ENCODE data around the gene TEAD4. TPM values are rescaled to one million over a fixed set of nuclear protein-coding genes. Genes with fewer than 3 reads are reported as not detected.

The TEAD4 gene
- polyA plus RNA-seq, 3 donors: 18.6 to 20.4 (median 19.2) TPM

DNA sequence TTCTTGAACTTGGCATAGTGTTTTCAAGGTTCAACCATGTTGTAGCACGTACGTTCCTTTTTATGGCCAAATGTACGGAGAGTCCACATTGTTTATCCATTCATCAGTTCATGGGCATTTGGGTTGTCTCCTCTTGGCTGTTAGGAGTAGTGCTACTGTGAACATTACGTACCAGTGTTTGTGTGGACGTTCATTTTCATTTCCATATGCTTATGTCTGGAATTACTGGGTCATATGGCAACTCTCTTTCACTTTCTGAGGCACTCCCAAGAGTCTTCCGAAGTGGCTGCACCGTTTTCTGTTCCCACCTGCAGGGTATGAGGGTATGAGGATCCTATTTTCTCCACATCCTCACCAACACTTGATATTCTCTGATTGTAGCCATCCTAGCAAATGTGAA lies 68.9 kb downstream of the TEAD4 start:
- no peak for DNase-seq (ENCODE audit: low read depth in 3 of 3, low spot score in 2 of 3)

- DNase-seq (ENCODE audit: low read depth in 3 of 3, low spot score in 2 of 3): no peak
These were observed 71.7 kb downstream of the TEAD4 start for GRCh38 chr12:3030821-3031429.

DNA sequence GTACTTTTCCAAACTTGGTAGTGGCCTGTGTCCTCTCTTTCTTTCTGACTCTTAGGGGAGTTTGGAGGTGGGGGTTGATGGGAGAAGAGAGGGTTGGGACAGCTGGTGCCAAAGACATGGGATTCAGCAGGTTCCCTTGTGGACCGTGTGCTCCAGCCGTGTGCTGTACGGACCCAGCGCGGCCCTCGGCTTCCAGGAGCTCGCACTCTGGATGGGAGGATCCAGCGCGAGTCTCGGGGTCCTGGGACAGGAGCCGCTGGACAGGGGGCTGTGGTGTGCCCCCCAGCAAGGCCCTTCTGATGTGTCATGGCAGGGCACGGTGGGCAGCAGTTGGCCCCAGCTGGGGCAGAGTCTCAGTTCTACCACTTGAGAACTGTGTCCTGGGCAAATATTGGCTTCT lies 73.0 kb downstream of the TEAD4 start:
- no peak for DNase-seq (ENCODE audit: low read depth in 3 of 3, low spot score in 2 of 3)

DNA sequence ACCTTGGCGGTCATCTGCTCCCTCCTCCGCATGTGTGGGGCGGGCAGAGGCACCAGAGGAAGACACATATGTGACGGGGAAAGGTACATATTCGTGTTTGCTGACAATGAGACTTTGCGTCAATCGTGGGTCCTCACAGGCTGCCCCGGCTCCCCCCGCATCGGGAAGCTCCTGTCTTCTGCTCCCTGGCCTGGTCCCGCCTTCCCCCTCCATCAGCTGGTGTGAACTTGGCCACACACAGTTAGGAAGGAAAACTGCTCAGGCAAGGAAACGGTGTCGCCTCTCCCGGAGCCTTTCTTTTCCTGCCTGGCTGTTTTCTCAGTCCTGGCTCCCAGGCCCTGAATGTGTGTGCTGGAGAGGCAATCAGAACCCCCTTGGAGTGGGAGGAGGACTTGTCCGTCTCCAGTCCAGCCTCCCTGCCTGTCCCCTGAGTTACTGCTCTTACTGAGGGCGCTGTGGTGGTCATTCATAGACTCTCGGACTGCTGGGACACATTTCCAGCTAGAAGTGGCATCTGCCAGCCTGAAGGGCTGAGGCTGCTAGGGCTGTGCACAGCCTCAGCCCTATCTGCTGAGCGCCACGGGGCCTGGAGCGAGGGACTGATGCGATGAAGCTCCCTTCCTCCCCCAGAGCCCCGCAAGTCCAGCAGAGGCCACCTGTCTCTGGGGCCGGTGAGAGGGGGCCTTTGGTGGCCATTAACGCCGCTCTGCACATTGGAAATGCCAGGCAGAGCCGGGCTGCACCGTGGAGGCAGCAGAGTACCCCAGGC lies 73.8 kb downstream of the TEAD4 start:
- peak in 1 of 3 donors; percentile 44 for DNase-seq (ENCODE audit: low read depth in 3 of 3, low spot score in 2 of 3)

DNA sequence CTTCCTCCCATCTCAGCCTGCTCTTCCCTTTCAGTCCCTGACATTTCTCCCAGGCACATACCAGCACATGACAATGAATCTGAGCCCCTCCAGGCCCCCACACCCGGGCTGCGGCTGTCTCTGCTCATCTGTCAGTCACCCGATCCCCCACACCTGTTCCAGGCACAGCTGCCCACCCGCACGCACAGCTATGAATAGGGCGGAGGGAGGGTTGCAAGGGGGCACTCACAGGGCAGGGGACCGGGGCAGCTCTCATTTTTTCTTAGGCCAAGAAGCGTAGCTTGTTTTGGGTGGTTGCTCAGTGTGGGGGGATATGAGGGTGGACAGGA lies 74.3 kb downstream of the TEAD4 start:
- DNase-seq (ENCODE audit: low read depth in 3 of 3, low spot score in 2 of 3): no peak

DNA sequence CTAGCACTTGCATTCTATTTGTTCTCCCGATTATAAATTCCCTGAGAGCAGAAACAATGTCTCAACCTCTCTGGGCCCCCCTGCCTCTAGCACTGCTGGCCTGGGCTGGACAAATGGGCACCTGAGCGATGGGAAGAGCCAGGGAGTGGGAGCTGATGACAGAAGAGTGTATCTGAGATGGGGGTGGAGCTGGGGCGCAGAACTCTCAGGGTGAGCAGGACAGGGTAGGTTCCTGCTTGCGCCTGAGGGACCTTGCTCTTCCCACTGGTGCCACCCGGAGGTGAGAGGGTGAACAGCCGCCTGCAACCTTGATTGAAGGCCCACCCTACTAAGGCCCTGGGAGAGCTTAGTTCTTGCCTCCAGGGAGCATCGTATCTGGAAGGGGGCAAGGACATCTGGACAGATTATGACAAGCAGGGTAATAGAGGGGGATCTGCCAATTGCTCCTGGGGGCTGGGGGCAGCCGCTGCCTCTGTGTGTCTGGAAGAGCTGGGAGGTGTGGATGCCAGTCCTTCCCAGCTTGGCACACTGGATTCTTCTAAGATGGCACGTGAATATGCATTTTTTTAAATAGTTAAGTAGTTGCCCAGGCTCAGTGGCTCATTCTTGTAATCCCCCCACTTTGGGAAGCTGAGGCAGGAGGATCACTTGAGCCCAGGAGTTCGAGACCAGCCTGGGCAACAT lies 75.0 kb downstream of the TEAD4 start:
- peak in 1 of 3 donors; percentile 58 for DNase-seq (ENCODE audit: low read depth in 3 of 3, low spot score in 2 of 3)

GRCh38 chr12:3035171-3035570 lies 76.0 kb downstream of the TEAD4 start:
- DNase-seq (ENCODE audit: low read depth in 3 of 3, low spot score in 2 of 3): no peak

- no peak for DNase-seq (ENCODE audit: low read depth in 3 of 3, low spot score in 2 of 3)
These were observed 76.9 kb downstream of the TEAD4 start for GRCh38 chr12:3035815-3036702.

DNA sequence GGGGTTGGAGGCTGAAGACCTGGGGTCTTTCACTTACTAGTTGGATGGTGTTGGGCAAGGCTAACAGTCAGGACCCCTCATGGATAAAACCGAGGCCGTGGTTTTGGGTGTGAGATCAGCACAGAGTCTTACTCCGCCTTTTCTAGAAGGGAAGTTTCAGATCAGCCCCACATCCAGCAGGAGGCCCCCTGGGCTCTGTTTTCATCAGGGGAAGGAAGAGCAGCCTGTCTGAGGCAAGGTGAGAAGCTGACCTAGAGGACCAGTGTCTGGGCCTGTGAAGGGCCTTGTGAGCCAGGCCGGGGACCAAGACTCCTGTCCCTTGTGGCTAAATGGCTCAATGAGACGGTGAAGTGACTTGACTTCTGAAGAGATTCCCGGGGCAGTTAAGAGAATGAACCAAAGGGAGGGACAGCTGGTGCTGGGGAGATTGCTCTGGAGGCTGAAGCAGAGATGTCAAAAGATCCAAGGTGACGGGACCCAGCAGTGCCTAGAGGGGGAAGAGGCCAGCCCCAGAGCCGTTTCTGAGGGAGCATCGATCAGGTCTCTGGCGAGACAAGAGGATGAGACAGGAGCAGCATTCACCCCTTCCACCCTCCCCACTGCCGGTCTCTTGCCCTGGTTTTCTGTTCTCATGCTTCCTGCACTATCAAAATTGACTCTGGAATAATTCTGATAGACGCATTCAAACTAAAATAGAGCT lies 77.9 kb downstream of the TEAD4 start:
- DNase-seq (ENCODE audit: low read depth in 3 of 3, low spot score in 2 of 3): no peak

DNA sequence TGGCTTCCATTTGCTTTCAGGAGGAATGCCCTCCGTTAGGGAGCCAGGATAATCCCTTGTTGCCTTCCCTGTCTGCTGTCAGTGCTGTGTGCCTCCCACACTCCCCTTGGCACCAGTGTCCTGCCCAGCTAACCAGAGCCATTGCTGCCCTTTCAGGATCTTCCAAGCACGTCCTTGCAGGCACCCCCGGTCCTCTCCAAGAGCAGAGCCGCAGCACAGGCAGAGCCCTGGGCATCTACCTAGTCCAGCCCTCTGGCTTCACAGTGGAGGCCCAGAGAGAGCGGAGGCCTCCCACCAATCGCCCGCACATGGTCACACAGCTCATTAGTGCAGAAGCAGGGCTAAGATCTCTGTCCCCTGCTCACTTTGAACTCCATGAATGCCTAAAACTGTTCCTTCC lies 79.0 kb downstream of the TEAD4 start:
- no peak for DNase-seq (ENCODE audit: low read depth in 3 of 3, low spot score in 2 of 3)

DNA sequence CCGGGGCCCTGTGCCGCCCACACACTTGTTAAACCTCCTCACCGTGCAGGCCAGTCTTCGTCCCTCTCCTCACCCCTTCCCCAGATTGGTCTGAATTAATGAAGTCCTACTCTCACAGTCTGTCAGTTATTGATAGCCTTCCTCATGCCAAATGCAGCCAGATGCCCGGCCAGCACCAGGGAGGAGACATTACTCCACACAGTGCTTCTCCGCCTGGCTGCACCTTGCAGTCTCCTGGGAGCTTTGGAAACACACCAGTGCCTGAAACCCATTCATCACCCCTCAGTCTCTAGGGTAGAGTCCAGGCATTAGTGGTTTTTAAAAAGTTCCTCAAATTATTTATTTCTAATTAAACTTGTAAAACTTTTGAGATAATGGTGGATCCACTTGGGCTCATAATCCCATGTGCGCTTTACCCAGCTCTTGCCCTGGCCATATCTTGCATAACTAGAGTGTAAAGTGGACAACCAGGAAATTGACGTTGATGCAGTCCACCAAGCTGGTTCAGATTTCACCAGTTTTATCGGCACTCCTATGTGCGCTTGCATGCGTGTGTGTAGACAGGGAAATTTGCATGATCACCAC lies 79.8 kb downstream of the TEAD4 start:
- no peak for DNase-seq (ENCODE audit: low read depth in 3 of 3, low spot score in 2 of 3)

DNA sequence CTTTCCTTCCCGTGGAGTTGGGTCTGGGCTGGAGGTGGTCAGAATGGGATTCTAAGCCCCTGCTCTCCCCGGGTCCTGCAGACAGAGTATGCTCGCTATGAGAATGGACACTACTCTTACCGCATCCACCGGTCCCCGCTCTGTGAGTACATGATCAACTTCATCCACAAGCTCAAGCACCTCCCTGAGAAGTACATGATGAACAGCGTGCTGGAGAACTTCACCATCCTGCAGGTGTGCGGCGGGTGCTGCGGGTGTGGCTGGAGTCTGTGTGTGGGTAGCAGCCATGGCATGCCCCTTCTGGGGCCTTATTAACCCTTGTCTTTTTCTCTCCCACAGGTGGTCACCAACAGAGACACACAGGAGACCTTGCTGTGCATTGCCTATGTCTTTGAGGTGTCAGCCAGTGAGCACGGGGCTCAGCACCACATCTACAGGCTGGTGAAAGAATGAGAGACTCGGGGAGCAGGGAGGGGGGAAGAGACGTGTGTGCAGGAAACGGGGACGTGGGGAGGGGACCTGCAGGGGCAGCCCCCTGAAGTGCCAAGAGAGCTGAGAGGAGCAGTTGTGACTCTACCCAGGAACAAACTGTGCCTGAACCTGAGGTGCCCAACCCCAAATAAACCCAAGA lies 80.9 kb downstream of the TEAD4 start:
- DNase-seq (ENCODE audit: low read depth in 3 of 3, low spot score in 2 of 3): no peak

GRCh38 chr12:3040663-3041544 lies 81.7 kb downstream of the TEAD4 start:
- DNase-seq (ENCODE audit: low read depth in 3 of 3, low spot score in 2 of 3): no peak

- peak in 1 of 3 donors; percentile 54 for DNase-seq (ENCODE audit: low read depth in 3 of 3, low spot score in 2 of 3)
These were observed 82.5 kb downstream of the TEAD4 start for GRCh38 chr12:3041558-3042164.

- no peak for DNase-seq (ENCODE audit: low read depth in 3 of 3, low spot score in 2 of 3)
These were observed 83.2 kb downstream of the TEAD4 start for GRCh38 chr12:3042394-3042793.

- DNase-seq (ENCODE audit: low read depth in 3 of 3, low spot score in 2 of 3): no peak
These were observed 83.6 kb downstream of the TEAD4 start for GRCh38 chr12:3042826-3043225.

DNA sequence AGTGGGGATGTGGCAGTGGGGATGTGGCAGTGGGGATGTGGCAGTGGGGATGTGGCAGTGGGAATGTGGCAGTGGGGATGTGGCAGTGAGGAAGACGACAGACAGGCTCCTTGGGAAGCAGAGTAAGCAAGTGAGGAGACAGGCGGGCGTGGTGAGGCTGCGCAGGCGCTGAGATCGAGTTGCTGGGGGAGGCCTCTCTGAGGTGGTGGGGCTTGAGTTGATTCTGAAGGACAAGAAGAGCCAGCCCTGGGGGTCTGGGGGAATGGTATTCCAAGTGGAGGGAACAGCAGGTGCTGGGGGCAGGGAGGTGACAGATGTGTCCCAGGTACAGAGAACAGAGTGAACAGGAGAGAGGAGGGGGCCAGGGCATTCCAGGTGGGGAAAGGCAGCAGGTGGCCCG lies 84.2 kb downstream of the TEAD4 start:
- no peak for DNase-seq (ENCODE audit: low read depth in 3 of 3, low spot score in 2 of 3)

GRCh38 chr12:3044141-3044630 lies 85.0 kb downstream of the TEAD4 start:
- no peak for DNase-seq (ENCODE audit: low read depth in 3 of 3, low spot score in 2 of 3)
